ENCODE data around the gene TRMT11.

GRCh38 chr6:126067073-126067472 lies 80.7 kb downstream of the TRMT11 start:
- TF ChIP-seq, protein P1, sequence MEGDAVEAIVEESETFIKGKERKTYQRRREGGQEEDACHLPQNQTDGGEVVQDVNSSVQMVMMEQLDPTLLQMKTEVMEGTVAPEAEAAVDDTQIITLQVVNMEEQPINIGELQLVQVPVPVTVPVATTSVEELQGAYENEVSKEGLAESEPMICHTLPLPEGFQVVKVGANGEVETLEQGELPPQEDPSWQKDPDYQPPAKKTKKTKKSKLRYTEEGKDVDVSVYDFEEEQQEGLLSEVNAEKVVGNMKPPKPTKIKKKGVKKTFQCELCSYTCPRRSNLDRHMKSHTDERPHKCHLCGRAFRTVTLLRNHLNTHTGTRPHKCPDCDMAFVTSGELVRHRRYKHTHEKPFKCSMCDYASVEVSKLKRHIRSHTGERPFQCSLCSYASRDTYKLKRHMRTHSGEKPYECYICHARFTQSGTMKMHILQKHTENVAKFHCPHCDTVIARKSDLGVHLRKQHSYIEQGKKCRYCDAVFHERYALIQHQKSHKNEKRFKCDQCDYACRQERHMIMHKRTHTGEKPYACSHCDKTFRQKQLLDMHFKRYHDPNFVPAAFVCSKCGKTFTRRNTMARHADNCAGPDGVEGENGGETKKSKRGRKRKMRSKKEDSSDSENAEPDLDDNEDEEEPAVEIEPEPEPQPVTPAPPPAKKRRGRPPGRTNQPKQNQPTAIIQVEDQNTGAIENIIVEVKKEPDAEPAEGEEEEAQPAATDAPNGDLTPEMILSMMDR (IDR thresholded peaks at IDR 0.05) = no peak
- no peak for TF ChIP-seq POLR2AphosphoS5 (IDR thresholded peaks at IDR 0.05)
- no peak for TF ChIP-seq POLR2A (IDR thresholded peaks at IDR 0.05)
